Hepatocyte (in vitro differentiated cells): ENCODE results near the gene URGCP. TPM values are rescaled to one million over a fixed set of nuclear protein-coding genes. Genes with fewer than 3 reads are reported as not detected.

Experiments used
- DNase-seq: peaks from one replicate; pipeline ENCODE4 v3.0.0-alpha.2; 2016; ENCODE audit warnings: low spot score
- H2AFZ ChIP-seq: fragments of 200-600 bp; sonication (generic); 2 replicates; pipeline ENCODE4 v1.6.0; 2016; ENCODE audit warnings: antibody characterized with exemption, mild to moderate bottlenecking
- H3K27ac ChIP-seq: fragments of 200-600 bp; sonication (generic); 2 replicates; pipeline ENCODE4 v1.5.1; 2016; ENCODE audit warnings: mild to moderate bottlenecking
- H3K27me3 ChIP-seq: fragments of 200-600 bp; sonication (generic); 2 replicates; pipeline ENCODE4 v1.6.1; 2016
- H3K36me3 ChIP-seq: fragments of 200-600 bp; sonication (generic); replicated peaks from 2 replicates; pipeline ENCODE4 v1.5.1; 2016; ENCODE audit warnings: low read depth; ENCODE audit not compliant: insufficient read depth
- H3K4me1 ChIP-seq: fragments of 200-600 bp; sonication (generic); 2 replicates; pipeline ENCODE4 v1.5.1; 2016; ENCODE audit warnings: mild to moderate bottlenecking, moderate library complexity; ENCODE audit not compliant: insufficient read depth
- H3K4me2 ChIP-seq: fragments of 200-600 bp; sonication (generic); 2 replicates; pipeline ENCODE4 v1.6.0; 2016
- H3K4me3 ChIP-seq: fragments of 200-600 bp; sonication (generic); 2 replicates; pipeline ENCODE4 v1.5.1; 2016; ENCODE audit warnings: mild to moderate bottlenecking
- H3K79me2 ChIP-seq: fragments of 200-600 bp; sonication (generic); 2 replicates; pipeline ENCODE4 v1.6.0; 2017; ENCODE audit warnings: mild to moderate bottlenecking
- H3K9me2 ChIP-seq: fragments of 200-600 bp; sonication (generic); replicated peaks from 2 replicates; pipeline ENCODE4 v1.6.0; 2017; ENCODE audit warnings: mild to moderate bottlenecking; ENCODE audit not compliant: insufficient read depth
- H3K9me3 ChIP-seq: fragments of 200-600 bp; sonication (generic); 2 replicates; pipeline ENCODE4 v1.5.1; 2016; ENCODE audit warnings: low read depth, mild to moderate bottlenecking
- H4K20me1 ChIP-seq: fragments of 200-600 bp; sonication (generic); 2 replicates; pipeline ENCODE4 v1.6.0; 2016; ENCODE audit warnings: mild to moderate bottlenecking; ENCODE audit not compliant: insufficient read depth, poor library complexity, severe bottlenecking
- EZH2 ChIP-seq: fragments of 200-600 bp; sonication (generic); IDR thresholded peaks from 2 replicates; pipeline ENCODE4 v1.6.1; 2016; ENCODE audit warnings: antibody characterized with exemption, mild to moderate bottlenecking, borderline replicate concordance
- EZH2phosphoT487 ChIP-seq: fragments of 200-600 bp; sonication (generic); IDR thresholded peaks from one replicate; pipeline ENCODE4 v1.6.1; 2018; ENCODE audit warnings: antibody characterized with exemption, mild to moderate bottlenecking, low read depth, moderate library complexity; ENCODE audit not compliant: unreplicated experiment, severe bottlenecking
- WGBS: methylation state at CpG from one replicate; pipeline ENCODE4 v1.1.6; 2016; ENCODE audit warnings: low lambda C conversion rate; ENCODE audit errors: missing lambda C conversion rate; 5-methylcytosine and 5-hydroxymethylcytosine counted together
- polyA plus RNA-seq: library from polyadenylated mRNA; unstranded; fragments of >200 nt; fragmentation: Nextera tagmentation; extraction: Ambion mirVana; gene quantifications from 2 replicates; pipeline ENCODE4 v1.2.1, GENCODE V29; 2016
- total RNA-seq: library from RNA; depleted of rRNA; stranded (reverse); fragments of >200 nt; gene quantifications from 2 replicates; pipeline ENCODE4 v1.2.3, GENCODE V29; 2014
- TF ChIP-seq, protein P1 (sequence below): fragments of 200-600 bp; sonication (generic); IDR thresholded peaks from 2 replicates; pipeline ENCODE4 v1.5.1; 2016; ENCODE audit warnings: antibody characterized with exemption, mild to moderate bottlenecking; ENCODE audit not compliant: poor library complexity

Gene URGCP
- total and polyA plus RNA-seq, 2 experiments from 2014 or later: 28.7 to 31.9 TPM

DNA sequence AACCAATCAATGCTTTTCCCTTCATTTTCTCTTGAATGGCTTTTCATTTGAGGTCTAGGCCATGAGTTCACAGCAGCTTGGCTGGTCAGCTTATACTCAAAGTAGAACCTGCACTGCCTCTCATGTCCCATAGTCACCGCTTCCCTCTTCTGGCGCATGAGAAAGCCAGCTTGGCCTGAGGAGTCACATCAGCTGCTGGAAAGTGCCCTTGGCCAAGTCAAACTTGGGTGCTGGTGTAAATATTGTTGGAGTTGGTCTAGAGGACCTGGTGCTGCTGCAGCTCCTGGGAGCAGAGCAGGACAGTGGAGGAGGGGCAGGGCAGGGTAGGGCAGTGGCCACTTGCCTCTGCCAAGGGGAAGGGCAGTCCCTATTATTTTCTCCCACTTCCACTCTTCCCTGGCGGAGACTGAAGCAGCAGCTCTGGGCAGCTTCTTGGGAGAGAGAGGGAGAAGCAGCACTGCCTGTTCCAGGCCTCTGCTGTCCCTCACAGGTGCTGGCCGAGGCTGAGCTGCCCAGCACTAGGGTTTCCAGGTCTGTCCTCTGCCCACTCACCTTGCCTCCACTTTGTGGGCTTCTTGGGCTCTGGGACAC lies 32.6 kb upstream of the URGCP start:
- Histone ChIP-seq H3K9me3 (no peaks in the 10 kb centered on the region), H3K79me2 (no peaks in the 10 kb centered on the region), H3K36me3 (no peaks in the 10 kb centered on the region), H2AFZ (no peak overlapping the region), H3K27ac (no peak overlapping the region), H3K4me1 (peaks cover 9% of the 10 kb centered on the region), H3K9me2 (no peaks in the 10 kb centered on the region), H3K27me3 (no peaks in the 10 kb centered on the region), H3K4me3 (no peak overlapping the region), H4K20me1 (no peaks in the 10 kb centered on the region), H3K4me2 (no peak overlapping the region)
- DNase-seq: no peak
- WGBS: 97% methylated on average over 4 of the region's 4 CpGs
- no peak for TF ChIP-seq EZH2phosphoT487
- TF ChIP-seq, protein P1, sequence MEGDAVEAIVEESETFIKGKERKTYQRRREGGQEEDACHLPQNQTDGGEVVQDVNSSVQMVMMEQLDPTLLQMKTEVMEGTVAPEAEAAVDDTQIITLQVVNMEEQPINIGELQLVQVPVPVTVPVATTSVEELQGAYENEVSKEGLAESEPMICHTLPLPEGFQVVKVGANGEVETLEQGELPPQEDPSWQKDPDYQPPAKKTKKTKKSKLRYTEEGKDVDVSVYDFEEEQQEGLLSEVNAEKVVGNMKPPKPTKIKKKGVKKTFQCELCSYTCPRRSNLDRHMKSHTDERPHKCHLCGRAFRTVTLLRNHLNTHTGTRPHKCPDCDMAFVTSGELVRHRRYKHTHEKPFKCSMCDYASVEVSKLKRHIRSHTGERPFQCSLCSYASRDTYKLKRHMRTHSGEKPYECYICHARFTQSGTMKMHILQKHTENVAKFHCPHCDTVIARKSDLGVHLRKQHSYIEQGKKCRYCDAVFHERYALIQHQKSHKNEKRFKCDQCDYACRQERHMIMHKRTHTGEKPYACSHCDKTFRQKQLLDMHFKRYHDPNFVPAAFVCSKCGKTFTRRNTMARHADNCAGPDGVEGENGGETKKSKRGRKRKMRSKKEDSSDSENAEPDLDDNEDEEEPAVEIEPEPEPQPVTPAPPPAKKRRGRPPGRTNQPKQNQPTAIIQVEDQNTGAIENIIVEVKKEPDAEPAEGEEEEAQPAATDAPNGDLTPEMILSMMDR: no peak
- no peak for TF ChIP-seq EZH2

DNA sequence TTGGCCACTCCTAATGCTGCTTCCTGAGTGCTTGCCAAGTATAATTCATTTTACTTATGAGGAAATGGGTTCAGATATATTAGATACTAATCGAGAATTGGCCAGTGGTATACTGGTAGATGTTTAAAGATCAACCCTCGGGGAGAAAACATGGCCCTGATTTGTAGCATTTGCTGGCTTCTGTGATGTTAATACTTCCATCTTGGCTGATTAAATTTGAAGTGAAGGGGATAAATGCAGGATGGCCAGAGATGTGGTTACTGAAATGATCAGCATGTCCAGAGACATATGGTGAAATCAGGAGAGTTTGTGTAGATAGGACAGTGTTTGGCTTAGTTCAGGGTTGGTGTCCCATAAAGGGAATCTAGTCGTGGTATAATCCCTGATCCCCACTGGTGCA lies 31.0 kb upstream of the URGCP start:
- Histone ChIP-seq H3K4me2 (no peak overlapping the region), H4K20me1 (no peaks in the 10 kb centered on the region), H3K9me3 (no peaks in the 10 kb centered on the region), H3K27ac (no peak overlapping the region), H3K79me2 (no peaks in the 10 kb centered on the region), H3K9me2 (no peaks in the 10 kb centered on the region), H3K27me3 (no peaks in the 10 kb centered on the region), H2AFZ (no peak overlapping the region), H3K36me3 (no peaks in the 10 kb centered on the region), H3K4me1 (no peaks in the 10 kb centered on the region), H3K4me3 (no peak overlapping the region)
- TF ChIP-seq, protein P1: no peak
- no peak for TF ChIP-seq EZH2phosphoT487
- TF ChIP-seq EZH2: no peak
- 90% methylated on average over 3 of the region's 3 CpGs for WGBS
- no peak for DNase-seq

DNA sequence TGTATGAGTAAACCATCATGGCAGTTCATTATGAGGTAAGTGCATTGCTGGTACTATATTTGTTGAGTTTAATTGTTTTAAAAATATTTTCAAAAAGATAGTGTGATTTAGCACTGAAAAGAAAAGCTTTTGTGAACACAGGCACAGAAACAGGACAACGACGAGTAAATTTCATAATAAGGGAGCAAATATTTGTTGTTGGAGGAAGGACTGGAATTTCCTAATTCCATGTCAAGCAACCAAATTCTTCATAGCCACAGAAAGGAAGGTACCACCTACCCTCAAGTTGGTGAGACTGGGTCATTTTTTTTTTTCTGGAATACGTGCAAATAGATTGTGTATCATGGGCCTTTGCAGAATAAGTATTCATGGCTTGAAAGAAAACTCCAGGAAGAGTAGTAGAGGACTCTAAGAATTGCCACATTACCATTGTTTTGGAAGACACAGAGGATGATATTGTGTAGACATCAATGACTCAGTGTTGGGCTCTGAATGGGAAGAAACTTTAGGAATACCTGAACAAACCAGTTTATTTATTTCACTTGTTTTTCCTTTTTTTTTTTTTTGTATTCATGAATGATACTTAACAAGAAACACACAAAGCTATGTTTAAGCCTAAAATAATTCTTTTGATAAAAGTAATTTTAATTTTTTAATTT lies 27.6 kb upstream of the URGCP start:
- H3K27me3 ChIP-seq: no peaks in the 10 kb centered on the region
- no peak overlapping the region for H2AFZ ChIP-seq
- H3K9me3 ChIP-seq: no peaks in the 10 kb centered on the region
- no peaks in the 10 kb centered on the region for H3K9me2 ChIP-seq
- H3K36me3 ChIP-seq: no peaks in the 10 kb centered on the region
- no peak overlapping the region for H3K4me3 ChIP-seq
- TF ChIP-seq EZH2 (no peak), EZH2phosphoT487 (no peak)
- TF ChIP-seq, protein P1: no peak
- no peaks in the 10 kb centered on the region for H3K79me2 ChIP-seq
- DNase-seq: no peak
- no peaks in the 10 kb centered on the region for H3K4me1 ChIP-seq
- WGBS: 91% methylated on average over 3 of the region's 3 CpGs
- no peak overlapping the region for H3K4me2 ChIP-seq
- H4K20me1 ChIP-seq: no peaks in the 10 kb centered on the region
- no peak overlapping the region for H3K27ac ChIP-seq
